Smooth muscle cell (in vitro differentiated cells): ENCODE measurements around the gene TAC3. TPM values are rescaled to one million over a fixed set of nuclear protein-coding genes. Genes with fewer than 3 reads are reported as not detected.

Experiments used
- DNase-seq: peaks from one replicate; lab custom pipeline; 2025; ENCODE audit not compliant: unreplicated experiment; lab: John Stamatoyannopoulos, UW
- H2AFZ ChIP-seq: fragments of 200-600 bp; sonication (generic); 2 replicates; pipeline ENCODE4 v1.6.0; 2016; ENCODE audit warnings: antibody characterized with exemption, low read depth, mild to moderate bottlenecking
- H3F3A ChIP-seq: fragments of 200-600 bp; sonication (generic); 2 replicates; pipeline ENCODE4 v1.6.0; 2017; ENCODE audit warnings: antibody characterized with exemption, low read depth
- H3K27ac ChIP-seq: fragments of 200-600 bp; sonication (generic); 2 replicates; pipeline ENCODE4 v1.5.1; 2016; ENCODE audit warnings: low read depth, mild to moderate bottlenecking
- H3K27me3 ChIP-seq: fragments of 200-600 bp; sonication (generic); 2 replicates; pipeline ENCODE4 v1.6.1; 2016; ENCODE audit warnings: low read depth, mild to moderate bottlenecking
- H3K36me3 ChIP-seq: fragments of 200-600 bp; sonication (generic); 2 replicates; pipeline ENCODE4 v1.5.1; 2016; ENCODE audit warnings: low read depth
- H3K4me1 ChIP-seq: fragments of 200-600 bp; sonication (generic); 2 replicates; pipeline ENCODE4 v1.5.1; 2016; ENCODE audit warnings: low read depth
- H3K4me2 ChIP-seq: fragments of 200-600 bp; sonication (generic); 2 replicates; pipeline ENCODE4 v1.6.0; 2016; ENCODE audit warnings: mild to moderate bottlenecking
- H3K4me3 ChIP-seq: fragments of 200-600 bp; sonication (generic); 2 replicates; pipeline ENCODE4 v1.5.1; 2016; ENCODE audit warnings: mild to moderate bottlenecking
- H3K79me2 ChIP-seq: fragments of 200-600 bp; sonication (generic); 2 replicates; pipeline ENCODE4 v1.6.0; 2016; ENCODE audit warnings: low read depth, mild to moderate bottlenecking
- H3K9ac ChIP-seq: fragments of 200-600 bp; sonication (generic); 2 replicates; pipeline ENCODE4 v1.6.0; 2016; ENCODE audit warnings: low read depth
- H3K9me3 ChIP-seq: fragments of 200-600 bp; sonication (generic); replicated peaks from 2 replicates; pipeline ENCODE4 v1.5.1; 2016; ENCODE audit warnings: low read depth
- H4K20me1 ChIP-seq: fragments of 200-600 bp; sonication (generic); 2 replicates; pipeline ENCODE4 v1.6.0; 2016; ENCODE audit warnings: low read depth
- CTCF ChIP-seq: fragments of 200-600 bp; sonication (generic); IDR thresholded peaks from 2 replicates; pipeline ENCODE4 v1.5.1; 2017; ENCODE audit warnings: borderline replicate concordance, mild to moderate bottlenecking, antibody characterized with exemption; ENCODE audit not compliant: insufficient read depth, poor library complexity, severe bottlenecking
- WGBS: methylation state at CpG from one replicate; pipeline ENCODE4 v1.1.7; 2016; ENCODE audit warnings: low lambda C conversion rate; 5-methylcytosine and 5-hydroxymethylcytosine counted together
- polyA plus RNA-seq: library from polyadenylated mRNA; unstranded; fragments of >200 nt; fragmentation: Nextera tagmentation; extraction: Ambion mirVana; gene quantifications from 2 replicates; pipeline ENCODE4 v1.2.1, GENCODE V29; 2016
- total RNA-seq: library from RNA; depleted of rRNA; stranded (reverse); fragments of >200 nt; gene quantifications from 2 replicates; pipeline ENCODE4 v1.2.3, GENCODE V29; 2014

The TAC3 gene
- total and polyA plus RNA-seq, 2 experiments from 2014 or later = 1.7 to 6.3 TPM

GRCh38 chr12:57039016-57039798 lies 22.9 kb upstream of the TAC3 start:
- Histone ChIP-seq H3K9ac (no peak overlapping the region), H3K79me2 (no peaks in the 10 kb centered on the region), H4K20me1 (no peaks in the 10 kb centered on the region), H3K9me3 (no peaks in the 10 kb centered on the region), H3F3A (no peaks in the 10 kb centered on the region), H2AFZ (no peak overlapping the region), H3K27me3 (peaks cover 13% of the 10 kb centered on the region), H3K4me2 (no peak overlapping the region), H3K27ac (no peak overlapping the region), H3K36me3 (no peaks in the 10 kb centered on the region), H3K4me3 (no peak overlapping the region), H3K4me1 (no peaks in the 10 kb centered on the region)
- DNase-seq = no peak
- TF ChIP-seq CTCF = no peak
- WGBS = 86% methylated on average over 9 of the region's 9 CpGs

GRCh38 chr12:57037264-57037663 lies 20.9 kb upstream of the TAC3 start:
- H3K9ac ChIP-seq = no peak overlapping the region
- H2AFZ ChIP-seq = no peak overlapping the region
- H3K79me2 ChIP-seq = no peaks in the 10 kb centered on the region
- no peak overlapping the region for H3K4me3 ChIP-seq
- no peaks in the 10 kb centered on the region for H3K9me3 ChIP-seq
- no peak overlapping the region for H3K27ac ChIP-seq
- no peaks in the 10 kb centered on the region for H3F3A ChIP-seq
- no peaks in the 10 kb centered on the region for H3K4me1 ChIP-seq
- 90% methylated on average over 3 of the region's 3 CpGs for WGBS
- no peaks in the 10 kb centered on the region for H3K36me3 ChIP-seq
- DNase-seq = no peak
- H3K4me2 ChIP-seq = no peak overlapping the region
- peaks cover 12% of the 10 kb centered on the region for H3K27me3 ChIP-seq
- no peak for TF ChIP-seq CTCF
- no peaks in the 10 kb centered on the region for H4K20me1 ChIP-seq

- no peak overlapping the region for H3K9ac ChIP-seq
- H3K4me3 ChIP-seq = no peak overlapping the region
- H4K20me1 ChIP-seq = no peaks in the 10 kb centered on the region
- no peak overlapping the region for H3K4me2 ChIP-seq
- no peaks in the 10 kb centered on the region for H3K79me2 ChIP-seq
- H3K9me3 ChIP-seq = no peaks in the 10 kb centered on the region
- no peak for DNase-seq
- 84% methylated on average over 3 of the region's 3 CpGs for WGBS
- H3F3A ChIP-seq = no peaks in the 10 kb centered on the region
- no peak overlapping the region for H2AFZ ChIP-seq
- no peaks in the 10 kb centered on the region for H3K36me3 ChIP-seq
- no peaks in the 10 kb centered on the region for H3K27me3 ChIP-seq
- no peak overlapping the region for H3K27ac ChIP-seq
- no peak for TF ChIP-seq CTCF
- no peaks in the 10 kb centered on the region for H3K4me1 ChIP-seq
Observed at GRCh38 chr12:57033431-57033830, 17.1 kb upstream of the TAC3 start.

- 86% methylated on average over 7 of the region's 7 CpGs for WGBS
- DNase-seq = no peak
- Histone ChIP-seq H3F3A (no peaks in the 10 kb centered on the region), H2AFZ (no peak overlapping the region), H3K27ac (no peak overlapping the region), H3K9ac (no peak overlapping the region), H3K4me3 (no peak overlapping the region), H3K27me3 (no peaks in the 10 kb centered on the region), H4K20me1 (no peaks in the 10 kb centered on the region), H3K4me2 (no peak overlapping the region), H3K4me1 (peaks cover 4% of the 10 kb centered on the region), H3K79me2 (no peaks in the 10 kb centered on the region), H3K9me3 (no peaks in the 10 kb centered on the region), H3K36me3 (no peaks in the 10 kb centered on the region)
- no peak for TF ChIP-seq CTCF
Observed at GRCh38 chr12:57031789-57032188, 15.5 kb upstream of the TAC3 start.
